ENCODE measurements around the gene SMKR1. TPM values are rescaled to one million over a fixed set of nuclear protein-coding genes. Genes with fewer than 3 reads are reported as not detected.

SMKR1 gene
- total RNA-seq, 1 experiment from 2014 or later: 1.4 TPM

DNA sequence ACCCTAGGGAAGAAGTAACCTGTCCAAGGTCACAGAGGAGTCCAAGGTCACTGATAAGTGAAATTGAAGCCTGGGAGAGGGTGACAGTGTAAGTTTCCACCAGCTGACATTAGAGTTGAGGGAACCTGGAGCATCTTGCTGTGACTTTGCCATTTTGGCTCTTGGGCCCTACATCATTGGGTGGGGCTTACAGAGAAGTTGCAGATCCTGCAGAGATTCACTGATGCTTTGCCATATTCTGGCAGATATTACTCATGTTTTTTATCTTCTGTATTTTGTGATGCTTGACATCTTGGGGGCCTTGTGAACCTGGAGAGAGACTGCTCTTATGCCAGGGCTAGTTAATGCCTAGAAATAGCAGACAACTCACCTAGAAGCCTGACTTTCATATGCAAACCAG, 36.5 kb downstream of the SMKR1 start:
- ATAC-seq (no peak), DNase-seq (ENCODE audit: low read depth, low spot score) (no peak)
- ChIA-PET CTCF (no interaction called here), POLR2A (no interaction called here)
- no peaks in the 10 kb centered on the region for H3K36me3 ChIP-seq (ENCODE audit: control insufficient read depth, insufficient read depth, low read length)
- no peaks in the 10 kb centered on the region for H3K4me1 ChIP-seq (ENCODE audit: control insufficient read depth, insufficient read depth, low read length)
- BruUV-seq (replicated peaks): no TSS peak
- in situ Hi-C loops (cut with HindIII; ENCODE audit: low pct_unique_long_range_greater_than_20kb, low sequenced_read_pairs) (no loop called here), intact Hi-C loops (cut with micrococcal nuclease; ENCODE audit: unreplicated experiment) (no loop called here)
- H3K27me3 ChIP-seq (ENCODE audit: control insufficient read depth, insufficient read depth, low read length): no peaks in the 10 kb centered on the region
- TF ChIP-seq SIN3A (IDR thresholded peaks at IDR 0.05; ENCODE audit: borderline replicate concordance, insufficient read depth, low read depth, low read length) (no peak), POLR2AphosphoS5 (IDR thresholded peaks at IDR 0.05; ENCODE audit: low read depth, low read length) (no peak)
- TF ChIP-seq, protein P1, sequence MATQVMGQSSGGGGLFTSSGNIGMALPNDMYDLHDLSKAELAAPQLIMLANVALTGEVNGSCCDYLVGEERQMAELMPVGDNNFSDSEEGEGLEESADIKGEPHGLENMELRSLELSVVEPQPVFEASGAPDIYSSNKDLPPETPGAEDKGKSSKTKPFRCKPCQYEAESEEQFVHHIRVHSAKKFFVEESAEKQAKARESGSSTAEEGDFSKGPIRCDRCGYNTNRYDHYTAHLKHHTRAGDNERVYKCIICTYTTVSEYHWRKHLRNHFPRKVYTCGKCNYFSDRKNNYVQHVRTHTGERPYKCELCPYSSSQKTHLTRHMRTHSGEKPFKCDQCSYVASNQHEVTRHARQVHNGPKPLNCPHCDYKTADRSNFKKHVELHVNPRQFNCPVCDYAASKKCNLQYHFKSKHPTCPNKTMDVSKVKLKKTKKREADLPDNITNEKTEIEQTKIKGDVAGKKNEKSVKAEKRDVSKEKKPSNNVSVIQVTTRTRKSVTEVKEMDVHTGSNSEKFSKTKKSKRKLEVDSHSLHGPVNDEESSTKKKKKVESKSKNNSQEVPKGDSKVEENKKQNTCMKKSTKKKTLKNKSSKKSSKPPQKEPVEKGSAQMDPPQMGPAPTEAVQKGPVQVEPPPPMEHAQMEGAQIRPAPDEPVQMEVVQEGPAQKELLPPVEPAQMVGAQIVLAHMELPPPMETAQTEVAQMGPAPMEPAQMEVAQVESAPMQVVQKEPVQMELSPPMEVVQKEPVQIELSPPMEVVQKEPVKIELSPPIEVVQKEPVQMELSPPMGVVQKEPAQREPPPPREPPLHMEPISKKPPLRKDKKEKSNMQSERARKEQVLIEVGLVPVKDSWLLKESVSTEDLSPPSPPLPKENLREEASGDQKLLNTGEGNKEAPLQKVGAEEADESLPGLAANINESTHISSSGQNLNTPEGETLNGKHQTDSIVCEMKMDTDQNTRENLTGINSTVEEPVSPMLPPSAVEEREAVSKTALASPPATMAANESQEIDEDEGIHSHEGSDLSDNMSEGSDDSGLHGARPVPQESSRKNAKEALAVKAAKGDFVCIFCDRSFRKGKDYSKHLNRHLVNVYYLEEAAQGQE (IDR thresholded peaks at IDR 0.05; ENCODE audit: insufficient read depth in 1 of 2, low read depth in 2 of 2, low read length in 1 of 2): no peak
- no peak overlapping the region for H3K27ac ChIP-seq (ENCODE audit: low read length)
- no peak overlapping the region for H3K4me3 ChIP-seq (ENCODE audit: low read depth in 2 of 2, low read length in 2 of 2)
- H3K9me3 ChIP-seq (ENCODE audit: control insufficient read depth, insufficient read depth, low read depth, low read length): no peaks in the 10 kb centered on the region

DNA sequence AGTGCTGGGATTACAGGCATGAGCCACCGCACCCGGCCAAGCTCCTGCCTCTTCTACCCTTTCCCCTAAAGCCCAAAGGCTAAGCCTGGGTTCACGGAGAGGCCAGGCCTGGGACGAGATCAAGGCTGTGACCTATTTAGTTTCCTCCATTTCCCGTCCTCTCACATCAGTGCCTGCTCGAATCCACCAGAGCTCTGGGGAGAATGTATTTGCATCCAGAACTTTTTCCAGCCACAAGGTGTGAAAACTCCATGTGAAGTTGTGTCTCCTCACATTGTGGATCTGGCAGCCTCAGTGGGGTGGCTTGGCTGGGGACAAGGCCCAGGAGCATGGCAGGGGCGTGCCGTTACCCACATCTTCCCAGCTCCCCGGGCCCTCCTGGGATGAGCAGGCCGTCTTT, 38.0 kb downstream of the SMKR1 start:
- Histone ChIP-seq H3K4me1 (ENCODE audit: control insufficient read depth, insufficient read depth, low read length) (no peaks in the 10 kb centered on the region), H3K27me3 (ENCODE audit: control insufficient read depth, insufficient read depth, low read length) (no peaks in the 10 kb centered on the region), H3K27ac (ENCODE audit: low read length) (no peak overlapping the region), H3K36me3 (ENCODE audit: control insufficient read depth, insufficient read depth, low read length) (no peaks in the 10 kb centered on the region), H3K4me3 (ENCODE audit: low read depth in 2 of 2, low read length in 2 of 2) (no peak overlapping the region), H3K9me3 (ENCODE audit: control insufficient read depth, insufficient read depth, low read depth, low read length) (no peaks in the 10 kb centered on the region)
- no peak for DNase-seq (ENCODE audit: low read depth, low spot score)
- no peak for TF ChIP-seq TCF7L2 (IDR thresholded peaks at IDR 0.05; ENCODE audit: low read depth, low read length)
- TF ChIP-seq, protein P2, sequence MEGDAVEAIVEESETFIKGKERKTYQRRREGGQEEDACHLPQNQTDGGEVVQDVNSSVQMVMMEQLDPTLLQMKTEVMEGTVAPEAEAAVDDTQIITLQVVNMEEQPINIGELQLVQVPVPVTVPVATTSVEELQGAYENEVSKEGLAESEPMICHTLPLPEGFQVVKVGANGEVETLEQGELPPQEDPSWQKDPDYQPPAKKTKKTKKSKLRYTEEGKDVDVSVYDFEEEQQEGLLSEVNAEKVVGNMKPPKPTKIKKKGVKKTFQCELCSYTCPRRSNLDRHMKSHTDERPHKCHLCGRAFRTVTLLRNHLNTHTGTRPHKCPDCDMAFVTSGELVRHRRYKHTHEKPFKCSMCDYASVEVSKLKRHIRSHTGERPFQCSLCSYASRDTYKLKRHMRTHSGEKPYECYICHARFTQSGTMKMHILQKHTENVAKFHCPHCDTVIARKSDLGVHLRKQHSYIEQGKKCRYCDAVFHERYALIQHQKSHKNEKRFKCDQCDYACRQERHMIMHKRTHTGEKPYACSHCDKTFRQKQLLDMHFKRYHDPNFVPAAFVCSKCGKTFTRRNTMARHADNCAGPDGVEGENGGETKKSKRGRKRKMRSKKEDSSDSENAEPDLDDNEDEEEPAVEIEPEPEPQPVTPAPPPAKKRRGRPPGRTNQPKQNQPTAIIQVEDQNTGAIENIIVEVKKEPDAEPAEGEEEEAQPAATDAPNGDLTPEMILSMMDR (IDR thresholded peaks at IDR 0.05): no peak
- TF ChIP-seq POLR2AphosphoS5 (IDR thresholded peaks at IDR 0.05; ENCODE audit: low read depth, low read length): no peak
- TF ChIP-seq SIN3A (IDR thresholded peaks at IDR 0.05; ENCODE audit: borderline replicate concordance, insufficient read depth, low read depth, low read length): no peak
- TF ChIP-seq, protein P1 (IDR thresholded peaks at IDR 0.05; ENCODE audit: insufficient read depth in 1 of 2, low read depth in 2 of 2, low read length in 1 of 2): no peak
- in situ Hi-C loops (cut with HindIII; ENCODE audit: low pct_unique_long_range_greater_than_20kb, low sequenced_read_pairs): no loop called here
- CTCF ChIA-PET: no interaction called here
- ATAC-seq: no peak
- POLR2A ChIA-PET: no interaction called here
- no TSS peak for BruUV-seq (replicated peaks)
- intact Hi-C loops (cut with micrococcal nuclease; ENCODE audit: unreplicated experiment): no loop called here

Measured in Panc1 (cell line).